Measurements from ENCODE around the gene ERC2. TPM values are rescaled to one million over a fixed set of nuclear protein-coding genes. Genes with fewer than 3 reads are reported as not detected.

Gene ERC2
- total and polyA plus RNA-seq, 2 of the 13 experiments (the other 11 are each of a cell fraction or from before 2014, with no cell fraction given): 0.16 to 0.22 TPM

- Histone ChIP-seq H3K4me1 (ENCODE audit: insufficient read depth, low read length) (no peaks in the 10 kb centered on the region), H3K4me3 (replicated peaks in 1 of 3; ENCODE audit: insufficient read depth in 1 of 3, low read depth in 2 of 3, low read length in 3 of 3) (no peak overlapping the region), H3K79me2 (ENCODE audit: insufficient read depth, low read length) (no peaks in the 10 kb centered on the region), H3K36me3 (replicated peaks in 1 of 2; ENCODE audit: control insufficient read depth in 1 of 2, insufficient read depth in 2 of 2, low read length in 2 of 2) (no peaks in the 10 kb centered on the region), H3K4me2 (ENCODE audit: low read depth, low read length) (no peak overlapping the region), H2AFZ (ENCODE audit: low read length) (no peak overlapping the region), H3K27me3 (ENCODE audit: control insufficient read depth in 1 of 2, insufficient read depth in 2 of 2, low read length in 2 of 2) (no peaks in the 10 kb centered on the region), H3K9me3 (ENCODE audit: low read length) (no peaks in the 10 kb centered on the region), H3K27ac (ENCODE audit: extremely low read length, insufficient read depth, low read length) (no peak overlapping the region), H4K20me1 (ENCODE audit: insufficient read depth, low read length) (no peaks in the 10 kb centered on the region), H3K9ac (ENCODE audit: insufficient read depth, low read depth, low read length) (no peak overlapping the region)
- BruUV-seq (replicated peaks): no TSS peak
- POLR2A ChIA-PET: no interaction called here
- TF ChIP-seq ZSCAN25 (CRISPR knock-in tag; IDR thresholded peaks at IDR 0.05): no peak
- no peak for TF ChIP-seq NCOR1 (IDR thresholded peaks at IDR 0.05; ENCODE audit: borderline replicate concordance, low read length)
- no peak for TF ChIP-seq PAWR (CRISPR knock-in tag; IDR thresholded peaks at IDR 0.05; ENCODE audit: borderline replicate concordance)
- no peak for TF ChIP-seq STAT6 (CRISPR knock-in tag; IDR thresholded peaks at IDR 0.05; ENCODE audit: borderline replicate concordance)
- no peak for TF ChIP-seq ZNF124 (CRISPR knock-in tag; IDR thresholded peaks at IDR 0.05)
- no peak for TF ChIP-seq RBM39 (IDR thresholded peaks at IDR 0.05; ENCODE audit: low read depth, low read length, poor library complexity, severe bottlenecking)
- no peak for TF ChIP-seq NFRKB (IDR thresholded peaks at IDR 0.05)
- CTCF ChIA-PET (ENCODE audit: low intra/inter-chr PET ratio, low total read pairs): no interaction called here
- in situ Hi-C loops (cut with HindIII; ENCODE audit: extremely low pct_ligation_motif_present, low pct_unique_long_range_greater_than_20kb) (no loop called here), intact Hi-C loops (cut with micrococcal nuclease; ENCODE audit: unreplicated experiment) (no loop called here)
- ATAC-seq (no peak), FAIRE-seq (no peak), DNase-seq (ENCODE audit: low spot score) (no peak)
- 26% methylated on average over 4 of the region's 4 CpGs for WGBS (ENCODE audit: low lambda C conversion rate)
These were observed 911.4 kb downstream of the ERC2 start for GRCh38 chr3:55556619-55557537.
